SK-N-SH (cell line): Measurements from ENCODE around the gene MCF2L. TPM values are rescaled to one million over a fixed set of nuclear protein-coding genes. Genes with fewer than 3 reads are reported as not detected.

ENCODE experiments used
- CTCF ChIA-PET: fragments of 300-600, 350-600 bp; formaldehyde crosslinking; extraction: SDS; loops from one replicate; lab custom pipeline; 2021; lab: Yijun Ruan, JAX
- POLR2A ChIA-PET: fragments of 350-600 bp; sonication (Branson Sonifier 250); formaldehyde crosslinking; extraction: SDS; loops from one replicate; lab custom pipeline; 2020; ENCODE audit warnings: antibody characterized with exemption, inconsistent platforms; lab: Yijun Ruan, JAX
- DNase-seq: peaks from one replicate; pipeline ENCODE4 v3.0.0; 2012
- H2AFZ ChIP-seq: fragments of 200-600 bp; sonication (generic); 2 replicates; pipeline ENCODE4 v1.8.1; 2016; ENCODE audit warnings: antibody characterized with exemption, mild to moderate bottlenecking, low read depth
- H3F3A ChIP-seq: fragments of 200-600 bp; sonication (generic); replicated peaks from 2 replicates; pipeline ENCODE3; 2016; ENCODE audit warnings: antibody characterized with exemption, mild to moderate bottlenecking; ENCODE audit not compliant: insufficient read depth
- H3K27ac ChIP-seq, 2 experiments: fragments of 200-500 bp in 1 of 2; fragments of 200-600 bp in 1 of 2; sonication (Bioruptor generic) in 1 of 2; sonication (generic), shearing (Covaris generic) in 1 of 2; 2 replicates each; pipeline versions ENCODE4 v1.5.1 to v1.6.1; 2014 to 2016; ENCODE audit warnings: low read depth in 2 of 2, inconsistent platforms in 1 of 2, low read length in 1 of 2, mild to moderate bottlenecking in 1 of 2, mixed read lengths in 1 of 2
- H3K27me3 ChIP-seq: fragments of 200-600 bp; sonication (generic), shearing (Covaris generic); 2 replicates; pipeline ENCODE4 v1.6.1; 2016; ENCODE audit warnings: mixed run types; ENCODE audit not compliant: insufficient read depth
- H3K36me3 ChIP-seq, 2 experiments: fragments of 200-500 bp in 1 of 2; fragments of 200-600 bp in 1 of 2; sonication (Bioruptor generic) in 1 of 2; sonication (generic) in 1 of 2; replicated peaks in 1 of 2; 2 replicates each; pipeline versions ENCODE3 to v1.5.1; 2014 to 2016; ENCODE audit warnings: low read length in 1 of 2, mild to moderate bottlenecking in 1 of 2; ENCODE audit not compliant: insufficient read depth in 2 of 2, control insufficient read depth in 1 of 2
- H3K4me1 ChIP-seq, 2 experiments: fragments of 200-500 bp in 1 of 2; fragments of 200-600 bp in 1 of 2; sonication (Bioruptor generic) in 1 of 2; sonication (generic), shearing (Covaris generic) in 1 of 2; 2 replicates each; pipeline versions ENCODE4 v1.5.1 to v1.6.1; 2014 to 2016; ENCODE audit warnings: low read depth in 1 of 2, low read length in 1 of 2, mixed run types in 1 of 2; ENCODE audit not compliant: insufficient read depth in 2 of 2, control insufficient read depth in 1 of 2
- H3K4me2 ChIP-seq: fragments of 200-600 bp; sonication (generic), shearing (Covaris generic); 2 replicates; pipeline ENCODE4 v1.6.1; 2017; ENCODE audit warnings: mixed run types
- H3K4me3 ChIP-seq, 2 experiments: fragments of 200-500 bp in 1 of 2; fragments of 200-600 bp in 1 of 2; sonication (Bioruptor generic) in 1 of 2; sonication (generic), shearing (Covaris generic) in 1 of 2; 2 replicates each; pipeline versions ENCODE4 v1.5.1 to v1.8.1; 2014 to 2016; ENCODE audit warnings: low read depth in 2 of 2, inconsistent platforms in 1 of 2, low read length in 1 of 2, mild to moderate bottlenecking in 1 of 2, mixed read lengths in 1 of 2, moderate library complexity in 1 of 2
- H3K79me2 ChIP-seq: fragments of 200-600 bp; sonication (generic); 2 replicates; pipeline ENCODE4 v1.8.1; 2017; ENCODE audit warnings: mild to moderate bottlenecking; ENCODE audit not compliant: insufficient read depth
- H3K9ac ChIP-seq: fragments of 200-600 bp; sonication (generic); 2 replicates; pipeline ENCODE4 v1.6.1; 2017; ENCODE audit warnings: mixed run types
- H3K9me2 ChIP-seq: fragments of 200-600 bp; sonication (generic); 2 replicates; pipeline ENCODE4 v1.6.1; 2017; ENCODE audit warnings: mixed run types
- H3K9me3 ChIP-seq: fragments of 200-600 bp; sonication (generic); 2 replicates; pipeline ENCODE4 v1.6.1; 2017; ENCODE audit warnings: mixed run types, mild to moderate bottlenecking, moderate library complexity
- H4K20me1 ChIP-seq: fragments of 200-600 bp; sonication (generic); 2 replicates; pipeline ENCODE4 v1.6.1; 2017; ENCODE audit warnings: mild to moderate bottlenecking, mixed run types; ENCODE audit not compliant: insufficient read depth
- ELF1 ChIP-seq: IDR thresholded peaks from 2 replicates; pipeline ENCODE4 v1.4.0; 2012
- FOXM1 ChIP-seq: IDR thresholded peaks from 2 replicates; pipeline ENCODE4 v1.4.0; 2012; ENCODE audit warnings: low read depth, mild to moderate bottlenecking
- MXI1 ChIP-seq: IDR thresholded peaks from 2 replicates; pipeline ENCODE4 v1.6.1; 2012; ENCODE audit warnings: mild to moderate bottlenecking, low read depth, low read length, improper control_type of control experiment
- PBX3 ChIP-seq: IDR thresholded peaks from 2 replicates; pipeline ENCODE4; 2012
- REST ChIP-seq: IDR thresholded peaks from 2 replicates; pipeline ENCODE4 v1.6.1; 2012; ENCODE audit warnings: mild to moderate bottlenecking, low read depth, low read length, moderate library complexity
- RFX5 ChIP-seq: IDR thresholded peaks from 2 replicates; pipeline ENCODE4 v1.6.1; 2012; ENCODE audit warnings: mild to moderate bottlenecking, improper control_type of control experiment, low read length
- SIN3A ChIP-seq: IDR thresholded peaks from 2 replicates; pipeline ENCODE4 v1.6.1; 2012; ENCODE audit warnings: low read depth, mild to moderate bottlenecking, low read length, moderate library complexity, borderline replicate concordance
- SMC3 ChIP-seq: IDR thresholded peaks from 2 replicates; pipeline ENCODE4 v1.6.1; 2012; ENCODE audit warnings: low read depth, low read length, improper control_type of control experiment
- TEAD4 ChIP-seq: IDR thresholded peaks from 2 replicates; pipeline ENCODE4 v1.4.0; 2012; ENCODE audit warnings: mild to moderate bottlenecking, borderline replicate concordance; ENCODE audit not compliant: insufficient read depth
- WGBS: methylation state at CpG from one replicate; pipeline ENCODE4 v1.1.6; 2017; ENCODE audit warnings: low lambda C conversion rate; 5-methylcytosine and 5-hydroxymethylcytosine counted together
- polyA plus RNA-seq, 3 experiments: library from polyadenylated mRNA; depleted of rRNA; stranded (reverse); fragments of >200 nt; gene quantifications; 2 replicates each; pipeline ENCODE4 v1.2.3, GENCODE V29; 2012

Gene MCF2L
- polyA plus RNA-seq, 1 of the 3 experiments (the other 2 are of a cell fraction) = 0.56 TPM

GRCh38 chr13:112964971-112965492 is 4.0 kb upstream of the MCF2L start:
- no peaks in the 10 kb centered on the region for H3K9me2 ChIP-seq
- H3K9ac ChIP-seq = no peak overlapping the region
- H2AFZ ChIP-seq = no peak overlapping the region
- H3K4me3 ChIP-seq = no peak overlapping the region
- no peaks in the 10 kb centered on the region for H3K79me2 ChIP-seq
- peaks cover 24% of the 10 kb centered on the region for H3K27me3 ChIP-seq
- POLR2A ChIA-PET = no interaction called here
- H3K9me3 ChIP-seq = no peaks in the 10 kb centered on the region
- H3K4me2 ChIP-seq = no peak overlapping the region
- CTCF ChIA-PET = interaction anchor here (1.0 to 1.6 kb wide), 4 partner anchors 17 to 65 kb away, joined by 4 to 9 read pairs (median 5); no protein-coding TSS in a partner anchor
- TF ChIP-seq ELF1 (no peak), REST (no peak), FOXM1 (no peak), SMC3 (no peak), MXI1 (no peak), PBX3 (no peak), TEAD4 (no peak), SIN3A (no peak)
- H3K27ac ChIP-seq = no peak overlapping the region
- H3F3A ChIP-seq = no peaks in the 10 kb centered on the region
- H3K36me3 ChIP-seq = no peaks in the 10 kb centered on the region
- H3K4me1 ChIP-seq = peaks cover 0 to 11% of the 10 kb centered on the region in 2 experiments; a peak in 2 of 4 replicates
- H4K20me1 ChIP-seq = no peaks in the 10 kb centered on the region
- 14% methylated on average over 6 of the region's 12 CpGs for WGBS
- DNase-seq = no peak

DNA sequence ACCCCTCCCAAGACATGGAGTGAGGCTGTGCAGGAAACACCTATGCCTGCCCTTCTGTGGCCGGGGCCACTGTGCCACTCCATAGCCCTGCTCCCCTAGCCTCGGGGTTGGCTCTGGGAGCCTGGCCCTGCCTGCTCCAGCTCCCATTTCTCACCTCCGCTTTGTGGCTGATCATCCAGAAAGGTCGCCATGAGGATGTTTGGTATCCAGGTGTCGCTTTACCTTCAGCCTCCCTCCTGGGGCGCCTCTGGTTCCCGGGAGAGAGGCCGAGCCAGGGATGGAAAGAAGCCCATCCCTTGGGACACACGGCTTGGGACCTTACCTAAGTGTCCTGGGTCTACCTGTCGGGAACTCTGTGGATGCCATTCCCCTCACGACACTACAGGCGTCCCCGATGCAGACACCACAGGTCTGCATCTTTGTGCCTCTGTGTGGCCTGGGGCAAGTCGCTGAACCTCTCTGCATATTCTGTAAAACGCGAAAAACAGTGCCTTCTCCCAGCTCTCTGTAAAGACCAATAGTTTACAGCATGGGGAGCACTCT is 3.4 kb upstream of the MCF2L start:
- Histone ChIP-seq H3K9me2 (no peaks in the 10 kb centered on the region), H3K4me1 (peaks cover 0 to 16% of the 10 kb centered on the region in 2 experiments; a peak in 2 of 4 replicates), H3K9me3 (no peaks in the 10 kb centered on the region), H3K79me2 (no peaks in the 10 kb centered on the region), H2AFZ (no peak overlapping the region), H3K4me2 (no peak overlapping the region), H3K9ac (no peak overlapping the region), H3K36me3 (no peaks in the 10 kb centered on the region), H4K20me1 (no peaks in the 10 kb centered on the region), H3F3A (no peaks in the 10 kb centered on the region), H3K27me3 (peaks cover 30% of the 10 kb centered on the region), H3K27ac (no peak overlapping the region), H3K4me3 (no peak overlapping the region)
- no peak for DNase-seq
- ChIA-PET CTCF (interaction anchor here (1.0 to 1.6 kb wide), 4 partner anchors 18 to 64 kb away, joined by 4 to 9 read pairs (median 5); no protein-coding TSS in a partner anchor), POLR2A (no interaction called here)
- TF ChIP-seq RFX5 = no peak
- 43% methylated on average over 8 of the region's 16 CpGs for WGBS
